Thyroid gland (tissue), 4 donors: ENCODE data around the gene SHROOM3.

Experiments used
- CTCF ChIP-seq, 6 experiments: fragments of 200-600 bp in 3 of 6; fragments of 450-650 bp in 3 of 6; sonication (generic) in 3 of 6; IDR thresholded peaks; one replicate each; pipeline ENCODE4 v1.5.1; 2016 to 2019; ENCODE audit warnings: antibody characterized with exemption in 6 of 6, mild to moderate bottlenecking in 2 of 6, inconsistent platforms in 1 of 6, moderate library complexity in 1 of 6
- POLR2A ChIP-seq, 2 donors: fragments of 450-650 bp; IDR thresholded peaks; one replicate each; pipeline ENCODE4 v1.6.1; 2017; ENCODE audit warnings: antibody characterized with exemption in 2 of 2, mild to moderate bottlenecking in 2 of 2, moderate library complexity in 1 of 2

DNA sequence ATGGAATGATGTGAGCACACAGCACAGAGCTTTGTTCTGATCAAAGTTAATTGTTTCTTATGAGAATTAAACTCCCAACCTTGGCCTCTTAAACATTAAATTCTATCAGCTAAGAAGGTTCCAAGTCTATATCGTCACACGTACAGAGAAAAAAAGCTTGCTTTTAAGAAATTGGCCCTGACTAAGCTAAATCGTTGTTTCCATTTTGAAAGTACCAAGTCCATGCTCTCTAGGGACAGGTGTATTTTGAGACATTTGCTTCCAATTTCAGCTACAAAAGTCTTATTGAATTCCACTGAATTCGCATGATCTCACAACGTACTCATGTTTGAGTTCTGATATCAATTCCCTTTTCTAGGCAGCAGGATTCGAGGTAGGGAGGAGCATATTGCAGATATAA is 157.4 kb downstream of the SHROOM3 start:
- no peak for TF ChIP-seq CTCF (IDR thresholded peaks at IDR 0.05)
- TF ChIP-seq POLR2A (IDR thresholded peaks at IDR 0.05) = no peak
